GM12865 (cell line): ENCODE data around the gene C5orf46.

Experiments used
- DNase-seq: peaks from one replicate; pipeline ENCODE4 v3.0.0; 2010; ENCODE audit warnings: low read depth
- H3K4me3 ChIP-seq: 2 replicates; pipeline ENCODE4 v1.5.1; 2011; ENCODE audit warnings: mild to moderate bottlenecking, low read depth, low read length, control low read depth
- CTCF ChIP-seq: IDR thresholded peaks from 2 replicates; pipeline ENCODE4 v1.5.1; 2011; ENCODE audit warnings: low read length, control low read depth, low read depth, inconsistent platforms; ENCODE audit not compliant: insufficient read depth; ENCODE audit errors: missing control alignments

The C5orf46 gene

GRCh38 chr5:147849226-147849625 lies 57.1 kb downstream of the C5orf46 start:
- no peak overlapping the region for H3K4me3 ChIP-seq
- TF ChIP-seq CTCF, result no peak
- no peak for DNase-seq

DNA sequence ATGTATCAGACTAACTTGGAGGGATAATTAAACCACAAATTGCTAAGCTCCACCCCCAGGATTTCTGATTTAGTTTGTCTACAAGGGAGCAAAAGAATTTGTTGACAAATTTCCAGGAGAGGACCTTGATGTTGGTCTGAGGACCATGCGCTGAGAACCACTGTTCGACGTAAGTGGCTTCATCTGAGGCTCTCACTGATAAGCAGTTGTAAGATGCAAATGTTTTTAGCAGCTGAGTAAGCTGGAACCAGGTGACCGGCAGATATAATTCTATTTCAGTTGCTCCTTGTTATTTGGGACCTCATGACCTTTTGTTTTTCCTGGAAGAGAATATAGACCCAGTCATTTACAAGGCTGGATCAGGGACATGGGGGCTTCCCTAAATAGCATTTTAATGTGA lies 60.7 kb downstream of the C5orf46 start:
- DNase-seq, result no peak
- H3K4me3 ChIP-seq, result no peak overlapping the region
- no peak for TF ChIP-seq CTCF

DNA sequence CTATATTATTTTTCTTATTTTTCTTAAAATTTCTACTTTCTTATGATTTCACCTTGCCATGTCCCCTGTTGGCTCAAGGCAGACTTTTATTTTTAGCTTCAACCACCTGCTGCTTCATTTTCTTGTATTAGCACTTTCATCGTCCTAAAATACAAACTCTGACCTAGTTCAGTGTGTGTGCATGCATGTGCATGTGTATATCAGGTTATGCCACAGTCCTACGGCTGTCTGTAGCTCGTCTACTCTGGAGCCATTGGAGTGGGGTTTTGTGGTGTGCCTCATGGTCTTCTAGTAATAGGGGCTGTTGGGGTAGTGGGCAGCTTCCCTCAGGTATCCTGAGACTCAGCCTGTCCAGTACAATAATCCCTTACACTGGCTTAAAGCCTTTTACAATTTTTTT lies 61.5 kb downstream of the C5orf46 start:
- H3K4me3 ChIP-seq, result no peak overlapping the region
- DNase-seq, result no peak
- TF ChIP-seq CTCF, result no peak

DNA sequence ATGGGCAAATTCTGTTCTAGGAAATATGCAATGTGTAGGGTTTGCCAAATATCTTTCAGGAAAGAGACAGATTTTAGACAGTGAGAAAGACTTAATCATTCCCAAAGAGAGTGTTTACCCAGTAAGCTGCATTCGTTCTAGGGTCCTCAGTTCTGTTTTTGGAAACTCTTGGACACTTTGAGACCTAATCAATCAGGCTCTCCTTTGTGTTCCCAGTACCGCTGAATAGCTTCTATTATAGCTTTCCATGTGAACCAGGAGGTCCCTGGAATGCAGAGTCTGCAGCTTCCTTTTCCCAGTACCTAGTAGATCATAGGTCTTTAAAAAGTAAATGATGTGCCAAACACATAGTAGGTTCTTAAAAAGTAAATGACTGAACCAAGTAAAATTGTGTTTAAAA lies 63.5 kb downstream of the C5orf46 start:
- DNase-seq, result no peak
- no peak overlapping the region for H3K4me3 ChIP-seq
- no peak for TF ChIP-seq CTCF
